GM21526 (cell line): ENCODE data around the gene SGO1.
"Not testable (repeated sequence)": the region's sequence is repeated elsewhere in the genome, so short reads cannot be mapped to it uniquely, and the experiment has no call there.

Experiments
- ATAC-seq: cut with Tn5 transposase; IDR thresholded peaks from one replicate; pipeline ENCODE4 v1.9.1; 2021; ENCODE audit warnings: moderate library complexity; ENCODE audit not compliant: unreplicated experiment, low FRiP score

SGO1 gene

GRCh38 chr3:20185679-20186599 is at the start of gene SGO1:
SGO1 (minus strand) TSS chr3:20186206; CDS start chr3:20184027, 2,179 bp downstream.
- ATAC-seq, result peak; percentile 94

DNA sequence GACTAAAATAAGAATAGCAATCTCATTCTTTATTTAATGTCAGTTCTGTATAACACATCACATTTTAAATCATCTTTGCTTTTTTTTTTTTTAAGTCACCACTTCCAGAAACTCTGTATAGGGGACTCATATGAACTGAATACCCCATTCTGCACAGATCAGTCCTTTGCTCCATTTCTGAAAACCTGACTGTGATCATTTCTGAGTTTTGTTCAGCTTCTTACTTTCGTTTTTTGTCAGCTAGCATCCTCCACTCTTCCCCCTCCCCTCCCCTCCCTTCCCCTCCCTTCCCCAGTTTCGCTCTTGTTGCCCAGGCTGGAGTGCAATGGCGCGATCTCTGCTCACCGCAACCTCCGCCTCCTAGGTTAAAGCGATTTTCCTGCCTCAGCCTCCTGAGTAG is 49.8 kb upstream of the SGO1 start:
- ATAC-seq, result no peak

DNA sequence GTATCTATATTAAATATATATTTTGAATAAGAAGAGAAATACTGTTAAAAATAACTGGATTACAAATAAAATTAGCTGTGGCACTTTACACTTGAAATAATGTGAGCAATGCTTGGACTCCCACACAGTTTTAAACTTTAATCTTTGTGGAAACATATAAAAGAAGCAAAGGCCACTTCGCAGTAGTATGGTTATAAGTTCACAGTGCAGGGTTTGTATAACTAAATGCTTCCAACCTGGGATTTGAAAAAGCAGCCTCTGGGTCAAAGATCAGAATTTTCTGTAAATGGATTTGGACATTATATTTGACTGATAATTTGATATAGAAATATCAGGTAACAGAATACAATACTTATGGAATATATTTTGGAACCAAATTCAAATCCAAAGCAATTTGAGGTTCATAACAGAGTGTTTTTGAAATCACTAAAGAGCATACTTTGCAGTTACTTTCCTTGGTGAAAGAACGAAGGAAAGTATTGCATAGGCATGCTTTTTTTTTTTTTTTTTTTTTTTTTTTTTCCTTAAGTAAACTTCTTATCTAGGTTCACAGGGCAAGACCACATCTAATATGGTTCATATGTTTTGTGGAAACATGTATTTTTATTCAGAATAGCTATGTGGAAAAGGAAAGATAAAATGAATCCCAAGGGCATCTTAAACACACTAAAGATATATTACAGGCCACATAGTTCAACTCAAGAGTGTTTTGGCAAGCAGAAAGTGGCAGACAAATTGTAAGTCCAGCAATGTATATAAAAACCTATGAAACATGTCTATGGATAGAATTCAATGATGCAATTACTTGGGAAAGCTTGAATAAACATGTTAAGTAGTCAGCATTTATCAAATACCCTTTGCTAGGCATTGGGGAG is 47.1 kb upstream of the SGO1 start:
- ATAC-seq, result no peak

GRCh38 chr3:20230954-20231353 is 44.9 kb upstream of the SGO1 start:
- ATAC-seq, result no peak

DNA sequence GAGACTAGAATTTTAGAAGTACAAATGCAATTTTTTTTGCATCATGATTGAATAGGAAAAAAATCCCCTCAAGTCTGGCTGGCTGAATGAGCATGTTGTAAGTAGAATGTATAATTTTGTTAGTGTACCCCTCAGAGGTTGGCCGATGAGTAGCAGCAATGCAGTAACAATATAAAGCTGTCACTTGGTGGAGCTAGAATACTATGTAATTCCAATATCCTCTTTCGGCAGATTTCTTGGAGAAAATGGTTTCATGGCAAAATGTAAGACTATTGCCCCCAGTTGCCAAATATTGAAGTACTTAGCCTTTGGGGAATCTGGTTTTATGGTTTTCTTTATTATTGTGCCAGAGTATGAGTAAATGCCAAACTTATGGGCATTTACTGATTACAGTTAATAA is 39.8 kb upstream of the SGO1 start:
- ATAC-seq, result no peak

GRCh38 chr3:20222274-20222673 is 36.3 kb upstream of the SGO1 start:
- ATAC-seq, result no peak

DNA sequence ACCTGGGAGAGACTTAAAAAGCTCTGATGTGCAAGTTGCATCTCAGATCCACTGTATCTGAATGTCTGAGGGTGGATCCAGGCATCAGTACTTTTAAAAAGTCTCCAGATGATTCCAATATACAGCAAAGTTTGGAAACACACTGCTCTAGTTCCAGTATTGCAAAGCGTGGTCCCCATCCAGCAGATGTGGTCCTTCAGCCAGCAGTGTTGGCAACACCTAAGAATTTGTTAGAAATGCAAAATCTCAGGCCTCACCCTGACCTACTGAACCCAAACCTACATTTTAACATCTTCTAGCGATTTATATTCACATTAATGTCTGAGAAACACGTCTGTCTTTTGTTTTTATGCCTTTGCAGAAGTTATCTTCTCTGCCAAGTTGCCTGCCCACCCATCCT is 32.2 kb upstream of the SGO1 start:
- no peak for ATAC-seq

DNA sequence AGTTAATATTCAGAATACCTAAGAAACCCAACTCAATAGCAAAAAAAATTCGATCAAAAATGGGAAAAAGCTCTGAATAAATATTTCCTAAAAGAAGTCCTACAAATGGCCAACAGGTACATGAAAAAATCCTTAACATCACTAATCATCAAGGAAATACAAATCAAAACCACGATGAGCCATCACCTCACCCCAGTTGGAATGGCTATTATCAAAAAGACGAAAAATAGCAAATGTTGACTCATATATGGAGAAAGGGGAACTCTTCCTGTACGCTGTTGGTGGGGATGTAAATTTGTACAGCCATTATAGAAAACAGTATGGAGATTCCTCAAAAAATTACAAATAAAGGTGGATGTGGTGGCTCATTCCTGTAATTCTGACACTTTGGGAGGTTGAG is 29.6 kb upstream of the SGO1 start:
- no peak for ATAC-seq

DNA sequence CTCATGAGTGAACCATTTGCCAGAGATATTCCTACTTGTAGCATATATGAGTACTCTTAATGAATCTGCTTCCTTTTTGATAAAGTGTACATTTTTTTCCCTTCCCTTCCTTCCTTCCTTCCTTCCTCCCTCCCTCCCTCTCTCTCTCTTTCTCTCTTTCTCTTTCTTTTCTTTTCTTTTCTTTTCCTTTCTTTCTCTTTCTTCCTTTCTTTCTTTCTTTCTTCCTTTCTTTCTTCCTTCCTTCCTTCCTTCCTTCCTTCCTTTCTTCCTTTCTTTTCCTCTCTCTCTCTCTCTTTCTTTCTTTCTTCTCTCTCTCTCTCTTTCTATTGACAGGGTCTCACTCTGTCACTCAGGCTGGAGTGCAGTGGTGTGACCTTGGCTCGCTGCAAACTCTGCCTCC is 27.5 kb upstream of the SGO1 start:
- ATAC-seq, result not testable (repeated sequence)

GRCh38 chr3:20207945-20208344 is 21.9 kb upstream of the SGO1 start:
- not testable (repeated sequence) for ATAC-seq

DNA sequence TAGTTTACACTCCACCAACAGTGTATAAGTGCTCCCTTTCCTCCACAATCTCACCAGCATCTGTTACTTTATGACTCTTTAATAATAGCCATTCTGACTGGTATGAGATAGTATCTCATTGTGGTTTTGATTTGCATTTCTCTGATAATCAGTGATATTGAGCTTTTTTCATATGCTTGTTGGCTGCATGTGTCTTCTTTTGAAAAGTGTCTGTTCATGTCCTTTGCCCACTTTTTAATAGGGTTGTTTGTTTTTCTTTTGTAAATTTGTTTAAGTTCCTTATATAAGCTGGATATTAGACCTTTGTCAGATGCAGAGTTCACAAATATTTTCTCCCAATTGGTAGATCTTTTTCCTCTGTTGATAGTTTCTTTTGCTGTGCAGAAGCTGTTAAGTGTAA is 19.9 kb upstream of the SGO1 start:
- not testable (repeated sequence) for ATAC-seq

- no peak for ATAC-seq
These were observed 15.1 kb upstream of the SGO1 start for GRCh38 chr3:20201143-20201542.

DNA sequence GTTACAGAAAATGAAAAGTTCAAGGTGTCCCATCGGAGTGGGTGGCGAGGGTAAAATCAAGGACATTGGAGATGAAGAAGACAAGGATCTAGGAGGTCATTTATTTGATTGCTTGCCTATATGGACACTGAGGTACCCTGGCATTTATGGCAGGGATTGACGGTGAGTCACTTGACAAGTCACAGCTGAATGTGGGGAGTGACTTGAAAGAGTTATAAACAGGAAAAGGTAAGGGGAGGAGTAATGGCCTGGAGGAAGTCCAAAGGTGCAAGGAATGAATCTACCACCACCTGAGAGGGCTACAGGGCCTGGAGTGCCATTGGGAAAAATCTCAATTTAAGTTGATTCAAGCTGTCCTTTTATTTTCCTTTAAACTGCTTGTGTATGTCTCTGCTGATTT is 11.8 kb upstream of the SGO1 start:
- ATAC-seq, result no peak

DNA sequence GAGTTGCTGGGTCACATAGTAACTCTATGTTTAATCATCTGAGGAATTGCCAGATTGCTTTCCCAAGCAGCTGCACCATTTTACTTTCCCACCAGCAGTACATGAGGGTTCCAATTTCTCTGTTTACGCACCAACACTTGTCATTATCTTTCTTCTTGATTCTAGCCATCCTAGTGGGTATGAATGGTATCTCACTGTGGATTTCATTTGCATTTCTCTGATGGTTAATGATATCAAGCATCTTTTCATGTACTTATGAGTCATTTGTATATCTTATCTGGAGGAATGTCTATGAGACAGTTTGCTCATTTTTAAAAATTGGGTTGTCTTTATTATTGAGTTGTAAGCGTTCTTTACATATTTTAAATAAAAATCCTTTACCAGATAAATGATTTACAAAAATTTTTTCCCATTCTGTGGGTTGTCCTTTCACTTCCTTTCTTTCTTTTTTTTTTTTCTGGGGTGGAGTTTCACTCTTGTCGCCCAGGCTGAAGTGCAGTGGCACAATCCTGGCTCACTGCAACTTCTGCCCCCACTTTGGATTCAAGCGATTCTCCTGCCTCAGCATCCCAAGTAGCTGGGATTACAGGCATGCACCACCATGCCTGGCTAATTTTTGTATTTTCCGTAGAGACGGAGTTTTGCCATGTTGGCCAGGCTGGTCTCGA is 8.9 kb upstream of the SGO1 start:
- ATAC-seq, result no peak

GRCh38 chr3:20190991-20191390 is 5.0 kb upstream of the SGO1 start:
- no peak for ATAC-seq

GRCh38 chr3:20186600-20187004 is 596 bp upstream of the SGO1 start:
- ATAC-seq, result peak; percentile 6

GRCh38 chr3:20185331-20185678 is 701 bp downstream of the SGO1 start:
- peak; percentile 18 for ATAC-seq

DNA sequence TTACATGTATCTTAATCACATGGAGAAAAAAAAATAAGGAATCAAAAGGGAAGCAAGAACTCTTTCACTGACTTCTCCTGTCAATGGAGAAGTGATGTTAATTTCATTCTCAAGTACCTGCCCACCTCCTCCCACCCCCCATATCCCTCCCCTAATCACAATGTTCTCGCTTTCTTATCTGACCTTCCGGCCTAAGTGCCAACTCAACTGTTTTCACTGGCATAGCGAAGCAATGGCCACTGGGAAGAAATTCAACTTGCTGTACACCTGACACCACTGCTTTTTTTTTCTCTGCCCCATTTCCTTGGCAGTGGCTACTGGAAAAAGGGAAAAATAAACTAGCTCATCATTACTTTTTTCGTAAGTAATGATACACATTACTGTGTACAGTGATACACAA is 3.8 kb downstream of the SGO1 start:
- no peak for ATAC-seq

GRCh38 chr3:20181276-20181675 is 4.7 kb downstream of the SGO1 start:
- no peak for ATAC-seq

GRCh38 chr3:20173844-20174410 is 12.1 kb downstream of the SGO1 start:
- ATAC-seq, result no peak

DNA sequence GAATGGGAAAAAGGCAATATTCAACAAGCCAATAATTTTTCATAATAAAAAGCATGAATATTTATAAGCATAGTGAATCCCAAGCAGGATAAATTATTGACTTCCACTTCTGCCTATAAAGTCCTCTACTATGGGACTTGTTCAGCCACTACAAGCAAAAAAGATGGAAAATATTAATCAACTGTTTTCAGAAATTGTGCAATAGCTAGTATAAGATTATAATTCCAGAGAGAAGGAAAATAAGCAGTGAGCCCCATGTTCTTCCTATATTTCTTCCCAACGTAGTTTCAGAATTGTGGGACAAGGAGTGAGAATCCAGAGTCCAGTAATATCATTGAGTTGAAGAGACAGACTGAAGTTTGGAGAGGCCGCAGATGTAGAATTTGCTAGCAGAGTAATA is 24.3 kb downstream of the SGO1 start:
- ATAC-seq, result no peak
